ENCODE data around the gene MESP1. TPM values are rescaled to one million over a fixed set of nuclear protein-coding genes. Genes with fewer than 3 reads are reported as not detected.

MESP1 gene
- total RNA-seq, 5 donors from 2014 or later (not counting 1 experiment from before 2014, with no cell fraction given): 0.23 to 1.5 (median 0.38) TPM; not detected in 1

- Histone ChIP-seq H3K9me3 (no peaks in the 10 kb centered on the region), H3K4me1 (ENCODE audit: control insufficient read depth in 1 of 2, extremely low read depth in 1 of 2, insufficient read depth in 2 of 2, low read length in 2 of 2) (no peaks in the 10 kb centered on the region), H3K27ac (ENCODE audit: low read length) (no peak overlapping the region), H3K36me3 (ENCODE audit: control insufficient read depth in 2 of 2, extremely low read depth in 1 of 2, insufficient read depth in 1 of 2, low read length in 1 of 2) (no peaks in the 10 kb centered on the region), H3K4me3 (ENCODE audit: control insufficient read depth in 1 of 2, extremely low read depth in 1 of 2, low read length in 1 of 2) (no peak overlapping the region), H3K27me3 (replicated peaks in 1 of 2; ENCODE audit: control insufficient read depth in 2 of 2, extremely low read depth in 1 of 2, insufficient read depth in 2 of 2, low read length in 1 of 2) (no peaks in the 10 kb centered on the region)
- Mint-ChIP-seq H3K27ac (no peak overlapping the region), H3K36me3 (no peaks in the 10 kb centered on the region), H3K4me3 (no peak overlapping the region), H3K4me1 (no peaks in the 10 kb centered on the region), H3K9me3 (no peaks in the 10 kb centered on the region), H3K27me3 (no peaks in the 10 kb centered on the region)
- 86% methylated on average over 7 of the region's 7 CpGs for WGBS (ENCODE audit: insufficient coverage)
- DNase-seq (no peak), ATAC-seq (replicated peaks in 1 of 4) (peak in 1 of 4 experiments; percentile 19)
- POLR2A ChIA-PET: no interaction called here
- CTCF ChIA-PET: interaction anchor here (0.6 to 1.5 kb wide), 2 partner anchors 107 to 356 kb away, joined by 3 read pairs; no protein-coding TSS in a partner anchor
Measured at GRCh38 chr15:89768071-89768500, 17.0 kb upstream of the MESP1 start.

- no peaks in the 10 kb centered on the region for H3K27me3 ChIP-seq (replicated peaks in 1 of 2; ENCODE audit: control insufficient read depth in 2 of 2, extremely low read depth in 1 of 2, insufficient read depth in 2 of 2, low read length in 1 of 2)
- ChIA-PET CTCF (interaction anchor here in 1 of 2 donors (0.6 kb wide), 1 partner anchor 357 kb away, joined by 3 read pairs; no protein-coding TSS in a partner anchor), POLR2A (no interaction called here)
- no peak overlapping the region for H3K27ac ChIP-seq (ENCODE audit: low read length)
- DNase-seq (no peak), ATAC-seq (replicated peaks in 1 of 4) (no peak)
- H3K9me3 Mint-ChIP-seq: no peaks in the 10 kb centered on the region
- 100% methylated on average over 1 of the region's 8 CpGs for WGBS (ENCODE audit: insufficient coverage)
- no peak overlapping the region for H3K27ac Mint-ChIP-seq
- H3K36me3 ChIP-seq (ENCODE audit: control insufficient read depth in 2 of 2, extremely low read depth in 1 of 2, insufficient read depth in 1 of 2, low read length in 1 of 2): no peaks in the 10 kb centered on the region
- no peak overlapping the region for H3K4me3 ChIP-seq (ENCODE audit: control insufficient read depth in 1 of 2, extremely low read depth in 1 of 2, low read length in 1 of 2)
- H3K36me3 Mint-ChIP-seq: no peaks in the 10 kb centered on the region
- H3K27me3 Mint-ChIP-seq: no peaks in the 10 kb centered on the region
- H3K4me1 Mint-ChIP-seq: no peaks in the 10 kb centered on the region
- H3K9me3 ChIP-seq: no peaks in the 10 kb centered on the region
- H3K4me3 Mint-ChIP-seq: no peak overlapping the region
- no peaks in the 10 kb centered on the region for H3K4me1 ChIP-seq (ENCODE audit: control insufficient read depth in 1 of 2, extremely low read depth in 1 of 2, insufficient read depth in 2 of 2, low read length in 2 of 2)
Measured at GRCh38 chr15:89767411-89767915, 16.4 kb upstream of the MESP1 start.

GRCh38 chr15:89766357-89767311 lies 15.6 kb upstream of the MESP1 start:
- H3K9me3 ChIP-seq: no peaks in the 10 kb centered on the region
- H3K27ac Mint-ChIP-seq: no peak overlapping the region
- no peaks in the 10 kb centered on the region for H3K9me3 Mint-ChIP-seq
- ATAC-seq (replicated peaks in 1 of 4): peak in 1 of 4 experiments; percentile 13
- peaks cover 0 to 1% of the 10 kb centered on the region in 2 experiments for H3K27me3 ChIP-seq (replicated peaks in 1 of 2; ENCODE audit: control insufficient read depth in 2 of 2, extremely low read depth in 1 of 2, insufficient read depth in 2 of 2, low read length in 1 of 2)
- no peaks in the 10 kb centered on the region for H3K36me3 ChIP-seq (ENCODE audit: control insufficient read depth in 2 of 2, extremely low read depth in 1 of 2, insufficient read depth in 1 of 2, low read length in 1 of 2)
- whole genome bisulfite sequencing (ENCODE audit: insufficient coverage): 78% methylated on average over 15 of the region's 16 CpGs
- H3K4me1 ChIP-seq (ENCODE audit: control insufficient read depth in 1 of 2, extremely low read depth in 1 of 2, insufficient read depth in 2 of 2, low read length in 2 of 2): no peaks in the 10 kb centered on the region
- H3K36me3 Mint-ChIP-seq: no peaks in the 10 kb centered on the region
- H3K27ac ChIP-seq (ENCODE audit: low read length): no peak overlapping the region
- H3K27me3 Mint-ChIP-seq: no peaks in the 10 kb centered on the region
- no peaks in the 10 kb centered on the region for H3K4me1 Mint-ChIP-seq
- DNase-seq: no peak
- CTCF ChIA-PET: no interaction called here
- POLR2A ChIA-PET: no interaction called here
- H3K4me3 Mint-ChIP-seq: no peak overlapping the region
- no peak overlapping the region for H3K4me3 ChIP-seq (ENCODE audit: control insufficient read depth in 1 of 2, extremely low read depth in 1 of 2, low read length in 1 of 2)

GRCh38 chr15:89765694-89766093 lies 14.6 kb upstream of the MESP1 start:
- H3K4me1 Mint-ChIP-seq: no peaks in the 10 kb centered on the region
- CTCF ChIA-PET: no interaction called here
- Histone ChIP-seq H3K4me3 (ENCODE audit: control insufficient read depth in 1 of 2, extremely low read depth in 1 of 2, low read length in 1 of 2) (no peak overlapping the region), H3K9me3 (no peaks in the 10 kb centered on the region), H3K27ac (ENCODE audit: low read length) (no peak overlapping the region), H3K36me3 (ENCODE audit: control insufficient read depth in 2 of 2, extremely low read depth in 1 of 2, insufficient read depth in 1 of 2, low read length in 1 of 2) (no peaks in the 10 kb centered on the region), H3K4me1 (ENCODE audit: control insufficient read depth in 1 of 2, extremely low read depth in 1 of 2, insufficient read depth in 2 of 2, low read length in 2 of 2) (peaks cover 0 to under 1% of the 10 kb centered on the region in 2 experiments), H3K27me3 (replicated peaks in 1 of 2; ENCODE audit: control insufficient read depth in 2 of 2, extremely low read depth in 1 of 2, insufficient read depth in 2 of 2, low read length in 1 of 2) (peaks cover 0 to 10% of the 10 kb centered on the region in 2 experiments)
- no peaks in the 10 kb centered on the region for H3K9me3 Mint-ChIP-seq
- WGBS (ENCODE audit: insufficient coverage): no CpG with 5 or more reads among the region's 1 CpG
- no peak overlapping the region for H3K4me3 Mint-ChIP-seq
- H3K36me3 Mint-ChIP-seq: no peaks in the 10 kb centered on the region
- H3K27me3 Mint-ChIP-seq: peaks cover 0 to 1% of the 10 kb centered on the region in 2 donors
- POLR2A ChIA-PET: interaction anchor here in 1 of 2 donors (0.6 kb wide), 2 partner anchors 388 to 647 kb away, joined by 8 read pairs; no protein-coding TSS in a partner anchor
- ATAC-seq (replicated peaks in 1 of 4) (no peak), DNase-seq (no peak)
- H3K27ac Mint-ChIP-seq: no peak overlapping the region

- Mint-ChIP-seq H3K4me3 (no peak overlapping the region), H3K27me3 (peaks cover 7 to 8% of the 10 kb centered on the region in 2 donors), H3K4me1 (no peaks in the 10 kb centered on the region), H3K9me3 (no peaks in the 10 kb centered on the region), H3K36me3 (no peaks in the 10 kb centered on the region), H3K27ac (no peak overlapping the region)
- no peaks in the 10 kb centered on the region for H3K36me3 ChIP-seq (ENCODE audit: control insufficient read depth in 2 of 2, extremely low read depth in 1 of 2, insufficient read depth in 1 of 2, low read length in 1 of 2)
- no peak overlapping the region for H3K27ac ChIP-seq (ENCODE audit: low read length)
- no peaks in the 10 kb centered on the region for H3K9me3 ChIP-seq
- CTCF ChIA-PET: interaction anchor here in 1 of 2 donors (0.8 to 2.2 kb wide), 3 partner anchors 113 to 299 kb away, joined by 3 to 19 read pairs (median 4); no protein-coding TSS in a partner anchor
- H3K27me3 ChIP-seq (replicated peaks in 1 of 2; ENCODE audit: control insufficient read depth in 2 of 2, extremely low read depth in 1 of 2, insufficient read depth in 2 of 2, low read length in 1 of 2): peaks cover 0 to 35% of the 10 kb centered on the region in 2 experiments
- WGBS (ENCODE audit: insufficient coverage): 83% methylated on average over 4 of the region's 5 CpGs
- POLR2A ChIA-PET: no interaction called here
- DNase-seq: no peak
- H3K4me1 ChIP-seq (ENCODE audit: control insufficient read depth in 1 of 2, extremely low read depth in 1 of 2, insufficient read depth in 2 of 2, low read length in 2 of 2): peaks cover 0 to 5% of the 10 kb centered on the region in 2 experiments
- ATAC-seq (replicated peaks in 1 of 4): no peak
- no peak overlapping the region for H3K4me3 ChIP-seq (ENCODE audit: control insufficient read depth in 1 of 2, extremely low read depth in 1 of 2, low read length in 1 of 2)
Measured at GRCh38 chr15:89761929-89762328, 10.9 kb upstream of the MESP1 start.

GRCh38 chr15:89761009-89761831 lies 10.2 kb upstream of the MESP1 start:
- ChIA-PET CTCF (interaction anchor here (0.7 to 2.2 kb wide), 8 partner anchors 21 to 326 kb away, joined by 3 to 19 read pairs (median 4); no protein-coding TSS in a partner anchor), POLR2A (no interaction called here)
- Histone ChIP-seq H3K36me3 (ENCODE audit: control insufficient read depth in 2 of 2, extremely low read depth in 1 of 2, insufficient read depth in 1 of 2, low read length in 1 of 2) (no peaks in the 10 kb centered on the region), H3K27ac (ENCODE audit: low read length) (no peak overlapping the region), H3K9me3 (no peaks in the 10 kb centered on the region), H3K4me3 (ENCODE audit: control insufficient read depth in 1 of 2, extremely low read depth in 1 of 2, low read length in 1 of 2) (no peak overlapping the region), H3K4me1 (ENCODE audit: control insufficient read depth in 1 of 2, extremely low read depth in 1 of 2, insufficient read depth in 2 of 2, low read length in 2 of 2) (peaks cover 0 to 5% of the 10 kb centered on the region in 2 experiments), H3K27me3 (replicated peaks in 1 of 2; ENCODE audit: control insufficient read depth in 2 of 2, extremely low read depth in 1 of 2, insufficient read depth in 2 of 2, low read length in 1 of 2) (peaks cover 0 to 36% of the 10 kb centered on the region in 2 experiments)
- 61% methylated on average over 14 of the region's 18 CpGs for WGBS (ENCODE audit: insufficient coverage)
- H3K9me3 Mint-ChIP-seq: no peaks in the 10 kb centered on the region
- ATAC-seq (replicated peaks in 1 of 4): no peak
- H3K27me3 Mint-ChIP-seq: peaks cover 8% of the 10 kb centered on the region in 2 donors
- H3K27ac Mint-ChIP-seq: no peak overlapping the region
- H3K36me3 Mint-ChIP-seq: no peaks in the 10 kb centered on the region
- H3K4me1 Mint-ChIP-seq: no peaks in the 10 kb centered on the region
- no peak overlapping the region for H3K4me3 Mint-ChIP-seq
- DNase-seq: no peak

Data from T-cell (primary cell).